Heart left ventricle (tissue), 16 donors: ENCODE data around the gene SSBP3. TPM values are rescaled to one million over a fixed set of nuclear protein-coding genes. Genes with fewer than 3 reads are reported as not detected.

Experiments
- ATAC-seq, 4 donors: fragments of 200-7000 bp; cut with Tn5 transposase; one replicate each; pipeline ENCODE4 v1.9.1; 2020 to 2022; ENCODE audit warnings: moderate library complexity in 4 of 4, mild to moderate bottlenecking in 3 of 4, moderate number of reproducible peaks in 1 of 4
- DNase-seq, 5 donors: peaks; one replicate each; pipeline ENCODE4 v3.0.0-alpha.2; 2020
- H3K27ac ChIP-seq, 12 donors: fragments of 200-600 bp; sonication (generic) in 4 of 12; one replicate each; pipeline versions ENCODE4 v1.5.0 to v1.8.0; 2016 to 2022; ENCODE audit warnings: mild to moderate bottlenecking in 2 of 12
- H3K27me3 ChIP-seq, 9 donors: fragments of 200-600 bp; sonication (generic) in 2 of 9; one replicate each; pipeline versions ENCODE4 v1.5.1 to v1.8.0; 2016 to 2022; ENCODE audit warnings: mild to moderate bottlenecking in 3 of 9
- H3K36me3 ChIP-seq, 9 donors: fragments of 200-600 bp; sonication (generic) in 2 of 9; one replicate each; pipeline versions ENCODE4 v1.5.0 to v1.8.0; 2018 to 2022; ENCODE audit warnings: mild to moderate bottlenecking in 2 of 9
- H3K4me1 ChIP-seq, 12 donors: fragments of 200-600 bp; sonication (generic) in 4 of 12; one replicate each; pipeline versions ENCODE4 v1.5.0 to v1.8.0; 2016 to 2022; ENCODE audit warnings: mild to moderate bottlenecking in 3 of 12
- H3K4me3 ChIP-seq, 12 donors: fragments of 200-600 bp; sonication (generic) in 4 of 12; one replicate each; pipeline versions ENCODE4 v1.5.0 to v1.8.0; 2017 to 2022; ENCODE audit warnings: mild to moderate bottlenecking in 9 of 12, moderate library complexity in 4 of 12
- H3K9me3 ChIP-seq, 12 donors: fragments of 200-600 bp; sonication (generic) in 4 of 12; one replicate each; pipeline versions ENCODE4 v1.5.0 to v1.8.0; 2016 to 2022; ENCODE audit warnings: mild to moderate bottlenecking in 1 of 12
- CTCF ChIP-seq, 12 donors: fragments of 200-600 bp; sonication (generic) in 4 of 12; IDR thresholded peaks; one replicate each; pipeline versions ENCODE4 v1.5.0 to v1.8.0; 2018 to 2022; ENCODE audit warnings: antibody characterized with exemption in 12 of 12, mild to moderate bottlenecking in 5 of 12
- POLR2A ChIP-seq, 2 donors: fragments of 450-650 bp; IDR thresholded peaks; one replicate each; pipeline ENCODE4 v1.6.1; 2017; ENCODE audit warnings: antibody characterized with exemption in 2 of 2, mild to moderate bottlenecking in 2 of 2, moderate library complexity in 2 of 2
- WGBS, 4 donors: extraction: QIAGEN DNeasy Blood & Tissue Kit in 2 of 4; methylation state at CpG; one replicate each; pipeline versions ENCODE4 v1.1.5 to v1.1.7; 2013 to 2018; 5-methylcytosine and 5-hydroxymethylcytosine counted together
- intact Hi-C, 10 donors: fragments of 100-400 bp; cut with DNase I; formaldehyde crosslinking; loops; one replicate each; pipeline versions ENCODE4 v1.11.1 to v1.14.2; 2022
- polyA plus RNA-seq, 2 donors: library from polyadenylated mRNA; stranded (reverse); fragments of 200-250 nt; gene quantifications; one replicate each; pipeline ENCODE4 v1.2.3, GENCODE V29; 2013
- total RNA-seq, 9 donors: library from RNA; depleted of rRNA in 2 of 9; stranded (reverse); fragments of >200 nt in 2 of 9; fragmentation: NEBNext Ultra II Directional in 3 of 9; extraction: Animal tissue kit (Norgen Biotek cat#: 25700) in 3 of 9; gene quantifications; one replicate each; pipeline versions ENCODE4 v1.1.0 to v1.2.4, GENCODE V29; 2016 to 2023
- donor health status: ischemic (EF 13 %, LVEDD 7.1; RV severe dilation, severe dysfunction).
- donor health status: healthy with polysubstance abuse.
- donor health status: DM: no; HTN: yes; CAD: no.
- donor health status: DM: no; HTN: no; CAD: no.
- donor health status: ischemic (EF 25% LVEDD 6.9; RV normal size, moderate dysfunction).
- donor health status: ischemic (EF 25% LVEDD 5.7; RV mildly dilated, moderate dysfunction).
- donor health status: healthy.
- donor health status: DM: yes; HTN: yes; CAD: no.
- donor health status: ischemic (EF 35%, LVEDD 5.7; RV mildly dilated, moderate dysfunction).
- donor health status: nonischemic (EF 11% LVEDD 7.7; RV severe dilation, severe dysfunction).
- donor health status: DM: yes; HTN: yes; CAD: no.
- donor health status: PGD.
- donor health status: ischemic (EF 29% LVEDD 5.4; RV normal size, mild dysfunction).
- donor health status: nonischemic (EF 23%, LVEDD 6.1; RV moderate dilation, normal function).

The SSBP3 gene
- total and polyA plus RNA-seq, 11 donors, result 20.8 to 61.8 (median 48.1) TPM

GRCh38 chr1:54442185-54442584 is 36.0 kb upstream of the SSBP3 start:
- no peak for TF ChIP-seq POLR2A (IDR thresholded peaks at IDR 0.05)
- no peak for TF ChIP-seq CTCF (IDR thresholded peaks at IDR 0.05)
- ATAC-seq, result no peak
- no peak for DNase-seq
- Histone ChIP-seq H3K36me3 (no peaks in the 10 kb centered on the region), H3K9me3 (no peaks in the 10 kb centered on the region), H3K4me1 (no peaks in the 10 kb centered on the region), H3K4me3 (no peak overlapping the region), H3K27me3 (no peaks in the 10 kb centered on the region), H3K27ac (no peak overlapping the region)
- intact Hi-C loops, result no loop called here
- 81 to 86% (median 84%) methylated on average over 2 of the region's 2 CpGs for WGBS, 4 donors

GRCh38 chr1:54439550-54440223 is 33.5 kb upstream of the SSBP3 start:
- 72 to 78% (median 77%) methylated on average over 7 of the region's 7 CpGs for WGBS, 4 donors
- no peak for ATAC-seq
- Histone ChIP-seq H3K9me3 (no peaks in the 10 kb centered on the region), H3K36me3 (no peaks in the 10 kb centered on the region), H3K4me1 (no peaks in the 10 kb centered on the region), H3K27me3 (no peaks in the 10 kb centered on the region), H3K4me3 (no peak overlapping the region), H3K27ac (no peak overlapping the region)
- TF ChIP-seq CTCF (IDR thresholded peaks at IDR 0.05) (no peak), POLR2A (IDR thresholded peaks at IDR 0.05) (no peak)
- DNase-seq, result no peak
- intact Hi-C loops, result no loop called here

- H3K27me3 ChIP-seq, result no peaks in the 10 kb centered on the region
- no peak overlapping the region for H3K4me3 ChIP-seq
- no peaks in the 10 kb centered on the region for H3K4me1 ChIP-seq
- H3K9me3 ChIP-seq, result no peaks in the 10 kb centered on the region
- no peak overlapping the region for H3K27ac ChIP-seq
- TF ChIP-seq POLR2A (IDR thresholded peaks at IDR 0.05) (no peak), CTCF (IDR thresholded peaks at IDR 0.05) (no peak)
- no peak for ATAC-seq
- no peak for DNase-seq
- intact Hi-C loops, result no loop called here
- 85 to 86% (median 85%) methylated on average over 6 of the region's 6 CpGs for whole genome bisulfite sequencing, 4 donors
- no peaks in the 10 kb centered on the region for H3K36me3 ChIP-seq
These were observed 31.6 kb upstream of the SSBP3 start for GRCh38 chr1:54437783-54438182.

GRCh38 chr1:54436826-54437225 is 30.6 kb upstream of the SSBP3 start:
- intact Hi-C loops, result no loop called here
- TF ChIP-seq CTCF (IDR thresholded peaks at IDR 0.05) (no peak), POLR2A (IDR thresholded peaks at IDR 0.05) (no peak)
- Histone ChIP-seq H3K4me1 (no peaks in the 10 kb centered on the region), H3K27ac (no peak overlapping the region), H3K27me3 (no peaks in the 10 kb centered on the region), H3K9me3 (no peaks in the 10 kb centered on the region), H3K4me3 (no peak overlapping the region), H3K36me3 (no peaks in the 10 kb centered on the region)
- ATAC-seq, result no peak
- WGBS, 4 donors, result 78 to 83% (median 82%) methylated on average over 5 of the region's 5 CpGs
- no peak for DNase-seq
